ENCODE data around the gene RHBDF1. TPM values are rescaled to one million over a fixed set of nuclear protein-coding genes. Genes with fewer than 3 reads are reported as not detected.
A peak's percentile ranks its signal among the peaks of the same experiment; 100 is the strongest.

RHBDF1 gene
- total RNA-seq, 4 donors from 2014 or later, result 14.7 to 79.0 (median 31.1) TPM

GRCh38 chr16:61879-62281 is 10.6 kb downstream of the RHBDF1 start:
- Histone ChIP-seq H3K36me3 (no peaks in the 10 kb centered on the region), H3K9me3 (no peaks in the 10 kb centered on the region), H3K27ac (no peak overlapping the region), H3K4me3 (no peak overlapping the region), H3K27me3 (no peaks in the 10 kb centered on the region), H3K4me1 (no peaks in the 10 kb centered on the region)
- DNase-seq, result no peak
- intact Hi-C loops (cut with DNase I; ENCODE audit: low total_unique reads), result no loop called here
- TF ChIP-seq CTCF (IDR thresholded peaks at IDR 0.05), result no peak
- TF ChIP-seq POLR2A (IDR thresholded peaks at IDR 0.05), result no peak

- intact Hi-C loops (cut with DNase I; ENCODE audit: low total_unique reads), result no loop called here
- H3K4me3 ChIP-seq, result no peak overlapping the region
- H3K27me3 ChIP-seq, result no peaks in the 10 kb centered on the region
- no peak for DNase-seq
- no peaks in the 10 kb centered on the region for H3K36me3 ChIP-seq
- no peak overlapping the region for H3K27ac ChIP-seq
- TF ChIP-seq POLR2A (IDR thresholded peaks at IDR 0.05) (no peak), CTCF (IDR thresholded peaks at IDR 0.05) (no peak)
- H3K4me1 ChIP-seq, result no peaks in the 10 kb centered on the region
- H3K9me3 ChIP-seq, result no peaks in the 10 kb centered on the region
Observed at GRCh38 chr16:60929-61878, 11.2 kb downstream of the RHBDF1 start.

GRCh38 chr16:60166-60565 is 12.3 kb downstream of the RHBDF1 start:
- intact Hi-C loops (cut with DNase I; ENCODE audit: low total_unique reads), result no loop called here
- no peaks in the 10 kb centered on the region for H3K9me3 ChIP-seq
- peak in 1 of 2 donors; percentile 28 for DNase-seq
- no peaks in the 10 kb centered on the region for H3K36me3 ChIP-seq
- no peaks in the 10 kb centered on the region for H3K4me1 ChIP-seq
- TF ChIP-seq POLR2A (IDR thresholded peaks at IDR 0.05) (no peak), CTCF (IDR thresholded peaks at IDR 0.05) (no peak)
- H3K27me3 ChIP-seq, result no peaks in the 10 kb centered on the region
- H3K4me3 ChIP-seq, result no peak overlapping the region
- no peak overlapping the region for H3K27ac ChIP-seq

- intact Hi-C loops (cut with DNase I; ENCODE audit: low total_unique reads), result no loop called here
- no peak for DNase-seq
Observed at GRCh38 chr16:59440-60059, 12.9 kb downstream of the RHBDF1 start.

More at GRCh38 chr16:59440-60059, 12.9 kb downstream of the RHBDF1 start:
- H3K36me3 ChIP-seq, result no peaks in the 10 kb centered on the region
- no peak overlapping the region for H3K4me3 ChIP-seq
- H3K27me3 ChIP-seq, result no peaks in the 10 kb centered on the region
- no peak overlapping the region for H3K27ac ChIP-seq
- TF ChIP-seq POLR2A (IDR thresholded peaks at IDR 0.05) (no peak), CTCF (IDR thresholded peaks at IDR 0.05) (no peak)
- no peaks in the 10 kb centered on the region for H3K4me1 ChIP-seq
- no peaks in the 10 kb centered on the region for H3K9me3 ChIP-seq
